GF-D8 (cell line): ENCODE results near the gene MSANTD7.

ENCODE experiments used
- DNase-seq: peaks from one replicate; lab custom pipeline; 2025; lab: John Stamatoyannopoulos, UW

Gene MSANTD7

GRCh38 chr10:14880229-14880628 is 42.1 kb downstream of the MSANTD7 start:
- no peak for DNase-seq

GRCh38 chr10:14884082-14884481 is 46.0 kb downstream of the MSANTD7 start:
- no peak for DNase-seq
